IPS DF 6.9 (cell line): Measurements from ENCODE around the gene SIPA1.

ENCODE experiments used
- DNase-seq: peaks from one replicate; pipeline ENCODE4 v3.0.0-alpha.2; 2013; ENCODE audit warnings: low read depth, low spot score
- H3K27ac ChIP-seq: one replicate; pipeline ENCODE4 v1.5.1; 2013; ENCODE audit warnings: low read length, control low read depth
- H3K27me3 ChIP-seq: 2 replicates; pipeline ENCODE4 v1.6.1; 2013; ENCODE audit warnings: mild to moderate bottlenecking, low read length; ENCODE audit not compliant: control insufficient read depth, insufficient read depth
- H3K36me3 ChIP-seq: 2 replicates; pipeline ENCODE4 v1.6.1; 2013; ENCODE audit warnings: low read length; ENCODE audit not compliant: control insufficient read depth, insufficient read depth
- H3K4me1 ChIP-seq: 2 replicates; pipeline ENCODE4 v1.6.1; 2013; ENCODE audit warnings: low read length; ENCODE audit not compliant: control insufficient read depth, insufficient read depth
- H3K4me3 ChIP-seq: 2 replicates; pipeline ENCODE4 v1.5.1; 2013; ENCODE audit warnings: mild to moderate bottlenecking, low read length
- H3K9me3 ChIP-seq: 2 replicates; pipeline ENCODE4 v1.6.1; 2013; ENCODE audit warnings: low read length, inconsistent platforms; ENCODE audit not compliant: control insufficient read depth, insufficient read depth
- WGBS: extraction: QIAGEN DNeasy Blood & Tissue Kit; methylation state at CpG from one replicate; pipeline ENCODE4 v1.1.7; 2013; ENCODE audit warnings: mixed read lengths, missing lambda C conversion rate; ENCODE audit not compliant: insufficient read length, insufficient coverage; 5-methylcytosine and 5-hydroxymethylcytosine counted together

Gene SIPA1

DNA sequence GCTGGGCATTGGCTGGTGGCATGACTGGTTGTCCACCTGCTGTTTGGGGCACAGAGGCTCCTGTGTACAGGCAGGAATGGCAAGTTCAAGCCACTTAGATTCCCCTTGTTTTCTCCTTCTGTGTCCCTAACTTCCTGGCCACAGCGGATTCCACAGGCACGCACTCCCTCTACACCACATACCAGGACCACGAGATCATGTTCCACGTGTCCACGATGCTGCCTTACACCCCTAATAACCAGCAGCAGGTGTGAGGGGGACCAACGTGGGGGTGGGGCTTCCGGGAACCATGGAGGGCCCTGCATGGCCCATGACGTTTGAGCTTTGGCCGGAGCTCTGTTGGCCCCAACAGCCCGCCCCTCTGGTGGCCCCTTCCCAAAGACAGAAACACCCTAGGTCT, 7.8 kb downstream of the SIPA1 start:
- Histone ChIP-seq H3K4me1 (peaks cover 11% of the 10 kb centered on the region), H3K27me3 (no peaks in the 10 kb centered on the region), H3K36me3 (peaks cover 9% of the 10 kb centered on the region), H3K9me3 (no peaks in the 10 kb centered on the region), H3K4me3 (no peak overlapping the region), H3K27ac (no peak overlapping the region)
- no CpG with 5 or more reads among the region's 10 CpGs for WGBS
- no peak for DNase-seq

DNA sequence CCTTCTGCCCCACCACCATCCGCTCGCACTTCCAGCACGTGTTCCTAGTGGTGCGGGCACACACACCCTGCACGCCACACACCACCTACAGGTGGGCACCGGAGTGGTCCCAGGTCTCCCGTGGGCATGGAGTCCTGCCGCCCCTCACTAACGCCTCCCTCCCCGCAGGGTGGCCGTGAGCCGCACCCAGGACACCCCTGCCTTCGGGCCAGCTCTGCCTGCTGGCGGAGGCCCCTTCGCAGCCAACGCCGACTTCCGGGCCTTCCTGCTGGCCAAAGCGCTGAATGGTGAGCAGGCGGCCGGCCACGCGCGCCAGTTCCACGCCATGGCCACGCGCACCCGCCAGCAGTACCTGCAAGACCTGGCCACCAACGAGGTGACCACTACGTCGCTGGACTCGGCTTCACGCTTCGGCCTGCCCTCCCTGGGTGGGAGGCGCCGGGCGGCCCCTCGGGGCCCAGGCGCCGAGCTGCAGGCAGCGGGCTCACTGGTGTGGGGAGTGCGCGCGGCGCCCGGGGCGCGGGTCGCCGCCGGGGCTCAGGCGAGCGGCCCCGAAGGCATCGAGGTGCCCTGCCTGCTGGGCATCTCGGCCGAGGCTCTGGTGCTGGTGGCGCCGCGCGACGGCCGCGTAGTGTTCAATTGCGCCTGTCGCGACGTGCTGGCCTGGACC, 8.5 kb downstream of the SIPA1 start:
- peak overlapping the region; percentile 75; the same call in 1 of the 2 replicates for H3K4me3 ChIP-seq
- H3K36me3 ChIP-seq = peaks cover 9% of the 10 kb centered on the region
- H3K9me3 ChIP-seq = no peaks in the 10 kb centered on the region
- no peak overlapping the region for H3K27ac ChIP-seq
- no peak for DNase-seq
- H3K27me3 ChIP-seq = no peaks in the 10 kb centered on the region
- H3K4me1 ChIP-seq = peaks cover 9% of the 10 kb centered on the region
- WGBS = no CpG with 5 or more reads among the region's 68 CpGs

DNA sequence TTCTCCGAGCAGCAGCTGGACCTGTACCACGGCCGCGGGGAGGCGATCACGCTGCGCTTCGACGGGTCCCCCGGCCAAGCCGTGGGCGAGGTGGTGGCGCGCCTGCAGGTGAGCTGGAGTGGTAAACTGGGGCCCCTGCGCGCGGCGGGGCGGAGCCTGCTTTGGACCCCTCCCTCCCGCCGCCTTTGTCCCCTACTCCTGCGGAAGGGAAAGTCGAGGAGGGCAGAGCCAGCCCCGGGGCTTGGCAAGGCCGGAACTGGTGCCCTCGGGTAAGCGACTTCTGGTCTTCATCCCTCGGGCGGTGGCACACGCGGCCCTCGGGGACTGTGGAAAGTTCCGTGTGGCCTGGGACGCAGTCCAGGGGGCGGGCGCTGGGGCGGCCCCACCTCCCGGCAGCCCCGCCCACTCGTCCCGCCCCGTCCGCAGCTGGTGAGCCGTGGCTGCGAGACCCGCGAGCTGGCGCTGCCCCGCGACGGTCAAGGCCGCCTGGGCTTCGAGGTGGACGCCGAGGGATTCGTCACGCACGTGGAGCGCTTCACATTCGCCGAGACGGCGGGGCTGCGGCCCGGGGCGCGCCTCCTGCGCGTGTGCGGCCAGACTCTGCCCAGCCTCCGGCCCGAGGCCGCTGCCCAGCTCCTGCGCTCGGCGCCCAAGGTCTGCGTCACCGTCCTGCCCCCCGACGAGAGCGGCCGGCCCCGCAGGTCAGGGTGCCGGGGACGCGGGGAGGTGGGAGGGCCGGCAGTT, 9.2 kb downstream of the SIPA1 start:
- peaks cover 9% of the 10 kb centered on the region for H3K36me3 ChIP-seq
- no CpG with 5 or more reads among the region's 87 CpGs for WGBS
- H3K9me3 ChIP-seq = no peaks in the 10 kb centered on the region
- peak overlapping the region; percentile 75 for H3K4me3 ChIP-seq
- DNase-seq = no peak
- H3K27ac ChIP-seq = no peak overlapping the region
- peaks cover 10% of the 10 kb centered on the region for H3K4me1 ChIP-seq
- no peaks in the 10 kb centered on the region for H3K27me3 ChIP-seq

DNA sequence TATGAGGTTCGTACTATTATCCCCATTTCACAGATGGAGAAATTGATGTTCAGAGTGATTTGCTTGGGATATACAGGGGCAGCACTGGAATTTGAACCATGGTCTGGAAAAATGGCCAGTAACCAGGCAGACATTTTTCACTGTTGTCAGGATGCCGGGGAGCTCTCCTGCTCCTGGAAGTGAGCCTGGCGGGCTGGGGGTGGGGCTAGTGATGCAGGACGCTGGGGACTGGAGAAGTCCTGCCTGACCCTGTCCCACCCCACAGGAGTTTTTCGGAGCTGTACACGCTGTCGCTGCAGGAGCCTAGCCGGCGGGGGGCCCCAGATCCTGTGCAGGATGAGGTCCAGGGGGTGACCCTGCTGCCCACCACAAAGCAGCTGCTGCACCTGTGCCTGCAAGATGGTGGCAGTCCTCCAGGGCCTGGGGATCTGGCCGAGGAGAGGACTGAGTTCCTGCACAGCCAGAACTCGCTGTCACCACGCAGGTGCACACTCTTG, 11.1 kb downstream of the SIPA1 start:
- Histone ChIP-seq H3K4me3 (no peak overlapping the region), H3K27me3 (no peaks in the 10 kb centered on the region), H3K4me1 (peaks cover 6% of the 10 kb centered on the region), H3K36me3 (peaks cover 9% of the 10 kb centered on the region), H3K27ac (no peak overlapping the region), H3K9me3 (no peaks in the 10 kb centered on the region)
- DNase-seq = no peak
- no CpG with 5 or more reads among the region's 12 CpGs for WGBS

DNA sequence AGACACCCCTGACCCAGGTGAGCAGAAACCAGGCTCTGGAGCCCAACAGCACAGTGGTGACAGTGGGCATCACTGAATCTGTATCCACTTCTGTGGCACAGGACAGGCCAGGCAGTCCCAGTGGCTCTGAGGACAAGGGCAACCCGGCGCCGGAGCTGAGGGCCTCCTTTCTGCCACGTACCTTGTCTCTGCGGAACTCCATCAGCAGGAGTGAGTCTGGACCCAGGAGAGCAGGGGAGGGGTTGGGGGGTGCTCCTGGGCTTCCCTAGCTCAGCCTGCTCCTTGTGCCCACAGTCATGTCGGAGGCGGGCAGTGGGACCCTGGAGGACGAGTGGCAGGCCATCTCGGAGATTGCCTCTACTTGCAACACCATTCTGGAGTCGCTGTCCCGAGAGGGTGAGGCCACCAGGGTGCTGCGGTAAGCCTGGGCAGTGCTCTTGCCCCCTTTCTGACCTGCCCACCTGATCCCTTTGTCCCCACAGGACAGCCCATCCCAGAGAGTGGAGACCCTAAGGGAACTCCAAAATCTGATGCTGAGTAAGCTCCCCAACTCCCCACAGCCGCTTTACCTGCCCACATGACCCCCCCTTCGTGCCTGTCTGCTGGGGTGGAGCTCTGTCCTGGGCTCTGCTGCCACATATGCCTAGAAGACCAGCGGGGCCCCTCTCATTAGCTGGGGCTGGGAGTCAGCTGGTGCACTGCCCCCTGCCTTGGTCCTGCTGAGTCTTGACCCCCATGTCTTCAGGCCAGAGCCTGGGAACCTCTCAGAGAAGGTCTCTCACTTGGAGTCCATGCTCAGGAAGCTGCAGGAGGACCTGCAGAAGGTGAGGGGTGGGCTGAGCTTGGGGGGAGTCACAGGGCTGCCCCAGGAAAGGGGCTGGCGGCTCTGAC, 12.0 kb downstream of the SIPA1 start:
- no peaks in the 10 kb centered on the region for H3K9me3 ChIP-seq
- peaks cover 5% of the 10 kb centered on the region; the same call in 1 of the 2 replicates for H3K4me1 ChIP-seq
- H3K27ac ChIP-seq = no peak overlapping the region
- no CpG with 5 or more reads among the region's 16 CpGs for WGBS
- H3K27me3 ChIP-seq = no peaks in the 10 kb centered on the region
- peaks cover 9% of the 10 kb centered on the region for H3K36me3 ChIP-seq
- no peak overlapping the region for H3K4me3 ChIP-seq
- no peak for DNase-seq

DNA sequence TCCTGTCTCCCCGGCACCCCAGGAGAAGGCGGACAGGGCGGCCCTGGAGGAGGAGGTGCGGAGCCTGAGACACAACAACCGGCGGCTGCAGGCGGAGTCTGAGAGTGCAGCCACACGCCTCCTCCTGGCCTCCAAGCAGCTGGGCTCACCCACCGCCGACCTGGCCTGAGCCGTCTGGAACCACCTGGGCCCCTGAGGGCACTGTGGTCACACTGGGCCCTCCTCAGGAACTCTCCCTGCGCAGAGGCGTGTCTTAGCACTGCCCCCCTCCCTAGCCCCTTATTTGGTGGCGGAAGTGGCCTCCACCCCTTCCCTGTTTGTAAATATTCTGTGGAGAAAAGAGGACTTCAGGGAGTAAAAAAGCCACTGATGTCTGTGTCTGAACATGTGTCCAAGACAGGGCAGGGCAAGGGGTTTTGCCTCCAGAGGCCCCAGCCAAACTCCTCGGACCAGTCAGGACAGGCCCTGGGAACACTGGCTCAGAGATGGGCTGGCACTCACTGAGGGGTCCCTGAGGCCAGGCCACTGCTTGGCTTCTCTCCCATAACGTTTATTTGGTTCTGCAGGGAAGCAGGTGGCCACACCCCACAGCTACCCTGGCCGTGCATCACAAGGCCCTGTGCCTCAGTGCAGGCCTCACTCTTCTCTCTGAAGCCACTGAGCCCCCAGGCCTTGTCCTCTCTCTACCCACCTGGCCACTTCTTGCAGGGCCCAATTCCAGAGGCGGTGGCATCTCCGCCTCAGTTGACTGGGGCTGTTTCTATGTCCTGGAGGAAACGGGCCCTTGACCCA, 12.8 kb downstream of the SIPA1 start:
- peaks cover 11% of the 10 kb centered on the region for H3K36me3 ChIP-seq
- no CpG with 5 or more reads among the region's 20 CpGs for WGBS
- no peak for DNase-seq
- no peaks in the 10 kb centered on the region for H3K9me3 ChIP-seq
- no peak overlapping the region for H3K4me3 ChIP-seq
- H3K27me3 ChIP-seq = no peaks in the 10 kb centered on the region
- peaks cover 5% of the 10 kb centered on the region; the same call in 1 of the 2 replicates for H3K4me1 ChIP-seq
- H3K27ac ChIP-seq = no peak overlapping the region

DNA sequence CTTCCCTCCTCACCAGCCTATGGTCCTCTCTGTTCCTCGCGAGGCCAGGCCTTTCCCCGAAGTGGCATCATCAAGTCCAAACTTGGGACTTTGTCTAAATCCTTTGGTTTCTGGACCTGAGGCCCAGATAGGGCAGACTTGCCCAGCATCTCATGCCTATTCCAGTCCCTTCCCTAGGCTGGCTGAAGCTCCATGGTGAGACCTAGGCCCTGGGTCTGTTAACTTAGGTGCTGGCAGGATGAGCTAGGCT, 13.4 kb downstream of the SIPA1 start:
- peaks cover 5% of the 10 kb centered on the region; the same call in 1 of the 2 replicates for H3K4me1 ChIP-seq
- no peak overlapping the region for H3K4me3 ChIP-seq
- H3K27me3 ChIP-seq = no peaks in the 10 kb centered on the region
- no peak for DNase-seq
- H3K27ac ChIP-seq = no peak overlapping the region
- no CpG with 5 or more reads among the region's 3 CpGs for WGBS
- peaks cover 13% of the 10 kb centered on the region for H3K36me3 ChIP-seq
- no peaks in the 10 kb centered on the region for H3K9me3 ChIP-seq

DNA sequence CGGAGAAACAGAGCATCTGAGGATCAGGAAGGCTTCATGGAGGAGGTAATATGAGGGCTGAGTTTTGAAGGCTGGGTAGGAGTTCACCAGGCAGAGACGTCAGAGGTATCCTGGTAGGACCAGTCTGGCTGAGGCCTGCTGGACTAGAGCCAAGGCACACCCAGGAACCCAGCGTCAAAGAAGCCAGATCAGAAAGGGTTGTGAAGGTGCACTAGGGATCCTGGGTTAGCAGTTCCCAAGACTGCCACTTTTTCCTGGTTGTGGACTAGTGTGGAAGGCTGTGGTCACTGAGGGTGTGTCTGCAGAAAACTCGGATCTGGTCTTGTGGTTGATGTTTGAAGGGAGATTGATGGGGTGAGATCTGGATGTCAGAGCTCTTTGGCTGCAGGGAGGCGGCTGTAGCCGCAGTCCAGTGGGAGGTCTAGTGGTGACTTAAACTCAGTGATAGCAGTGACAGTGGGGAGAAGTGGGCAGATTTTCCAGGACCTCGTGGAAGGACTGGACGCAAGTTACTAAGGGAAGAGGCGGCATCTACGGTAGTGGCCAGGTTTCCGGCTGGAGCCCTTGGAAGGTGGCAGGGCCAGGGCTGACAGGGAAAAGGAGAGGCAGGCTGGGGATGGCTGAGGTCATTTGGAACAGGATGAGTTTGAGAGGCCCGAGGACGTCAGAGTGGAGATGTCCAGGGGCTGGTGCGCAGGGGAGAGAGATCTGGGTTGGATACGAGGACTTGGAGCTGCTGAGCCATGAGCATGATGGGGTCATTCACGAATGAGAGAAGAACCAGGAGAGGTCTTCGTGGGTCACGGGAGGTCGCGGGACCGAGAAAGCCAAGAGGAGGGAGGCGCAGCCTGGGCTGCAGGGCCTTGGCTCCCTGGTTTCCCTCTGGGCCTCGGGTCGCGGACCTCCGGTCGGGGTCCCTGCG, 13.9 kb downstream of the SIPA1 start:
- H3K4me1 ChIP-seq = peaks cover 2% of the 10 kb centered on the region; the same call in 1 of the 2 replicates
- no peak overlapping the region for H3K27ac ChIP-seq
- H3K9me3 ChIP-seq = no peaks in the 10 kb centered on the region
- no CpG with 5 or more reads among the region's 28 CpGs for WGBS
- H3K4me3 ChIP-seq = peak overlapping the region; percentile 57; the same call in 1 of the 2 replicates
- no peaks in the 10 kb centered on the region for H3K27me3 ChIP-seq
- DNase-seq = no peak
- peaks cover 13% of the 10 kb centered on the region for H3K36me3 ChIP-seq

DNA sequence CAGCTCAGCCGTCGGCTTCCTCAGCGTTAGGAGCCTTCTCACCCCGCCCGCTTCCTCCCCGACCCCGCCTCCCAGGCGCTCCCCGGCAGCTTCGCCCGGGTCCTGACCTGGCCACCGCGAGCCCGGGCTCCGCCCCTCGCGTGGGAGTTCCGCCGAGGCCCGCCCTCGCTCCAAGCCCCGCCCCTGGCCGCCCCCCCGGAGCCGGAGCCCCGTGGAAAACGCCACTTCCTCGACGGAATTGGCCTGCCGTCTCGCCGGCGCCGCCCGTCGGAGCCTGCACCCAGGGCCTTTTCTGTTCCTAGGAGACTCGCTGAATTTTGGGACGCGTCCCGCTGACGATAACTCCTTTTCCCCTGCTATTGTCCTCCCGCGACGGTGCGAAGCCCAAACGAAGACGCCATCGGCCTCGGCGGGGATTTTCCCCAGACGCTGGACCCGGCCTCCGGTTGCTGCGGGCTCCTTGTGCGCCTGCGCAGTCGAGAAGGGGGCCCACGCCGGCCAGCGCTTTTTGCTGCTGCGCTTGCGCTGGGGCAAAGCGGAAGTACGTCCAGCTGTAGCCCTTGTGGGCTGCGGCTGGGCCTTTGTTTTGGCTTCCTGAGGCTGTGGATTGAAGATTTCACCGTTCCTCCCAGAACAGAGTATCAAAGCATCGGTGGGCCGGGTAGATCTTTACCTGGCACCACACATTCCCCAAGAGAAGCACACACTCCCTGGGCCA, 14.8 kb downstream of the SIPA1 start:
- Histone ChIP-seq H3K4me3 (peak overlapping the region; percentile 57), H3K9me3 (no peaks in the 10 kb centered on the region), H3K36me3 (peaks cover 20% of the 10 kb centered on the region), H3K27me3 (no peaks in the 10 kb centered on the region), H3K27ac (no peak overlapping the region), H3K4me1 (peaks cover 2% of the 10 kb centered on the region; the same call in 1 of the 2 replicates)
- WGBS = no CpG with 5 or more reads among the region's 68 CpGs
- no peak for DNase-seq
